ENCODE measurements around the gene ZBTB40.

ZBTB40 gene

DNA sequence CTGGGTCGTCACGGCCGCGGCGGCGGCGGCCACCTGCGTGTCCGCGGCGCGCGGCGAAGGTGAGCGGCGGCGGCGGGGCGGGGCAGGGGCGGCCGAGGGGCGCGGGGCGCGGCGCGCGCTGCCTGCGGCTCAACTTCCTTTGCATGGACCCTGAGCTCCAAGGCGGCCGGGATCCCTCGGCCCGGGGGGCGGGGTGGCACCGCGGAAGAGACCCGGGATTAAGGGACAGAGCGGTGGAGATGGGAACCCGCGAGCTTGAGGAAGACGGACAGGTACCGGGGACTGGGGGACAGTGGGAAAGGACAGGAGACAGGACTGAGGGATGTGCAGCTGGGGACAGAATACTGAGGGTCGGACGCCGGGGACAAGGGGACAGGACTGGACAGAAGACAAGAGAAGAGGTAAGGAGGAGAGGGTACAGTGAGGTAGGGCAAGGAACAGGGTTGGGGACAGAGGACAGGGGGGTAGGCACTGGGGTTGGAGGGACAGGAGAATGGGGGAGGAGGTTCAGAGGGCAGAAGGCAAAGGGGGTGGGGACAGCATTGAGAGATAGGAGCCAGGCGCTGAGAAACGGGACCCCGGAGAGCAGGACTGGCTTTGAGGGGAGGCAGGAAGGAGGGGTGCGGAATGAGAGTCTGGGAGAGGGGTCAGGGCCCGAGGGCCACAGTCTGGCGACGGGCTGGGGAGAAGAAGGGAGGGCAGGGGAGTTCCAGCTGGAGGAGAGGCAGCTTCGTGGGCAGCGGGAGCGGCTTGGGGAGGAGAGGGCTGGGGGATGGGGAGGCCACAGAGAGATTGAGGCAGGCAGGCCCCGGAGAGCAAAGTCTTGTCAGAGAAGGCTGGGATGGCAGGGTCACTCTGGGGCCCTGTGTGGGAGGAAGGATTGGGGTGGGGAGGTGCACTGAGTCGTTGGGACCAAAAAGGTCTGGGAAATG is 112.3 kb downstream of the ZBTB40 start:
- no peak for DNase-seq

DNA sequence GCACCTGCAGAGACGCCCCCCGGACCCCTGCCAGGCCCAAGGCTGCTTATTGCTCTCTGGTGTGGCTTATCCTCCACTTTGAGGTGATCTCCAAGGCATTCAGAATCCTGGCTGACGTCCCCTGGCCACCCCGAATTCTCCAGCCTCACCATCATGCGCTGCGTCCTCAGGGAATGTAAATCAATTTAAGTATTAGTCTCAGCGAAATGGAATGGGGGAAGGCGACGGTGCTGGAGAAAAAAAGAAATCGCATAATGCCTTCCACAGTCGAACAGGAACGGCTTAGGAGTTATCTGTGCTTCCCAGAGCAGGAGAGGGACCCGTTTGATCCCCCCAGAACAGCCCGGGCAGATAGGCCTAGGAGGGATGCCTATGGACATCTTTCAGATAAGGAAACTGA is 114.5 kb downstream of the ZBTB40 start:
- DNase-seq, result no peak

GRCh38 chr1:22567197-22567596 is 115.5 kb downstream of the ZBTB40 start:
- no peak for DNase-seq

DNA sequence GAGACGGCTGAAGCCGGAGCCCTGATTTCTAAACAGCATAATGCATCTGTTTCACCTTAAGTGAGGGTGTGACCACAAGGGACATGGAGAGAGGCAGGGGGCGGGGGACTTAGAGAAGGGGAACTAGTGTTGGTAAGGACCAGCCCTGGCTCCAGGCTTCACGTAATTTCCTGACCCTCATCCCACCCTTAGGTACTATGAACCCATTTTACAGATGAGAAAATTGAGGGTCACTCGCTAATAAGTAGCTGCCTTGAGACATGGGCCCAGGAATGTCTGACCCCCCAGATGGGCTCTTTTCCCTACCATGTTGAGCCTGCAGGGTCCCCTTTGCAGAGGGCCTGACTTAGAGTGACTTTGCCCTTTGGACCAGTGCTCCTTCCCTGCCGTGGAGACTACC is 116.3 kb downstream of the ZBTB40 start:
- no peak for DNase-seq

- DNase-seq, result no peak
Observed at GRCh38 chr1:22569269-22569668, 117.6 kb downstream of the ZBTB40 start.

DNA sequence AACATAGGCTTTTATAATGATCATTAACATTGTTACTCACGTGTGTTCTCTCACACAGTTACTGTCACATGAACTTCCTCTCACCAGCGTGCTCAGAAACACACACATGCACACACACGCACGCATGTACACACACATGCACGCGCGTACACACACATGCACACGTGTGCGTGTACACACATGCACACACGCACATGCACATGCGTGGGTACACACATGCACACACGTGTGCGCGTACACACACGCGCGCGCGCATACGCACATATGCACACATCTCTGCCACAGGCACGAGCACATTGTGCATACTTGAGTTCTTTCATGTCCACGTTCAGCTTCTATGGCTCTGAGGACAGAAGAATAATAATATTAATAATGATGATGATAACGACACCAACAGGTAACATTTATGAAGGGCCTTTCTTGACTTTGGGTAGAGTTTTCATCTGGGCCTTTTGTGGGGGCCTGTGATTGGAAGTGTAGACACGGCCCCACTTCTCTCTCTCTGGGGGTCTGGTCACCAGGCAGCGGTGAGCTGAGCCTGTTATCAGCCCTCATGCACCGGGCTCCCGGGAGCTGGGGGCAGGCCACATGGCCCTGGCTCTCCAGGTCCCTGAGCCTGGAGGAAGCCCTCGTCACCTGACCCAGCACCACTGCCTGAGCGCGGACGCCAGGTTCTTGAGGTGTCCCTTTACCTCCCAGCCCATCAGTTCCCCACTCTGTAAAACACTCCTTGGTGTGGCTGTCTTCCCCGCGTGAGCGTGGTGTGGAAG is 118.7 kb downstream of the ZBTB40 start:
- DNase-seq, result no peak

DNA sequence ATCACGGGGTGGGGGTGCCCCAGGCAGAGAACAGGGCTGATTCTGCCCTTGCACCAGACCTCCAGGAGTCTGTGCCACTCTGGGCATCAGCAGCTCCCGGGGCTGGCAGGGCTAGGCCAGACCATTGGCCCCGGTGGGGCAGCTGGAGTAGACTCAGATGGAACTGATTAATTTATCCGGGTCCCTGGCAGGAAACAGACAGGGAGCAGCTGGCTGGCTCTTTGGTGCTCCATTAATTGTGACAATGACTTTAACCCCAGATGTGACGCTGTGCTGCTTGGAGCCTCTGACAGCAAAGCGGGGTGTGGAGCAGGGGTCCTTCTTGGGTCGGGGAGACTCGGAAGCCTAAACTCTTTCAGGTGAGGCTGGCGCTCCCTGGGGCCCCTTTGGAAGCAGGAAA is 121.2 kb downstream of the ZBTB40 start:
- no peak for DNase-seq

DNA sequence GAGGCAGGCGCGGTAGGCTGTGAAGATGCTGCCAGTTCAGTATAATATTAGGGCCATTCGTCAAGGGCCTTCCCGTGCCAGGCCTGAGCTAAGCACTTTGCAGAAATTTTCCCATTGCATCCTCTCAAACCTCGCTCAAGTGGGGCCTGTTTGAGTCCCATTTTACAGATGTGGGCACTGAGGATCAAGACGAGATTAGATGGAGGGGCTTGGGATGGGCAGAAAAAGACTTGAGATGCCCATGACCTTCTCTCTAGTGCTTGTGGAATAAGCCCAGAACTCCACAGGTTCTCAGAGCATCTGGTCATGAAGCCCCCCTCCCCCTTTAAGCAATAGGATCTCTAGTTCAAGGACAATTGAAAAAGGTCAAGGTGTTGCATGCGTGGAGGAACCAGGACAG is 121.6 kb downstream of the ZBTB40 start:
- DNase-seq, result no peak

- peak; percentile 47 for DNase-seq
Observed at GRCh38 chr1:22575532-22576149, 124.0 kb downstream of the ZBTB40 start.

DNA sequence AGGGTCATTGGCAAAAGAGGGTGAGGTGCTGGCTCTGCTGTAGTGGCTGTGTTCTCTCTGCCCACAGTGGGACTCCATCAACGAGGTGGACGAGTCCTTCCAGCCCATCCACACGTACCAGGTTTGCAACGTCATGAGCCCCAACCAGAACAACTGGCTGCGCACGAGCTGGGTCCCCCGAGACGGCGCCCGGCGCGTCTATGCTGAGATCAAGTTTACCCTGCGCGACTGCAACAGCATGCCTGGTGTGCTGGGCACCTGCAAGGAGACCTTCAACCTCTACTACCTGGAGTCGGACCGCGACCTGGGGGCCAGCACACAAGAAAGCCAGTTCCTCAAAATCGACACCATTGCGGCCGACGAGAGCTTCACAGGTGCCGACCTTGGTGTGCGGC is 124.5 kb downstream of the ZBTB40 start:
- no peak for DNase-seq

DNA sequence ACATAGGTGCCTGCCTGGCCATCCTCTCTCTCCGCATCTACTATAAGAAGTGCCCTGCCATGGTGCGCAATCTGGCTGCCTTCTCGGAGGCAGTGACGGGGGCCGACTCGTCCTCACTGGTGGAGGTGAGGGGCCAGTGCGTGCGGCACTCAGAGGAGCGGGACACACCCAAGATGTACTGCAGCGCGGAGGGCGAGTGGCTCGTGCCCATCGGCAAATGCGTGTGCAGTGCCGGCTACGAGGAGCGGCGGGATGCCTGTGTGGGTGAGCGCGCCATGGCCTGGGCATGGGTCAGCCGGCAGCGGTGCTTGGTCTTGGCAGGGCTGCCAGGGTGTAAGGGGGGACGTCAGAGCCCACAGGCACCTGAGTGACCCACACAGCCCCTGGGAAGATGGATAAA is 125.0 kb downstream of the ZBTB40 start:
- DNase-seq, result no peak

- no peak for DNase-seq
Observed at GRCh38 chr1:22578732-22579361, 127.2 kb downstream of the ZBTB40 start.

DNA sequence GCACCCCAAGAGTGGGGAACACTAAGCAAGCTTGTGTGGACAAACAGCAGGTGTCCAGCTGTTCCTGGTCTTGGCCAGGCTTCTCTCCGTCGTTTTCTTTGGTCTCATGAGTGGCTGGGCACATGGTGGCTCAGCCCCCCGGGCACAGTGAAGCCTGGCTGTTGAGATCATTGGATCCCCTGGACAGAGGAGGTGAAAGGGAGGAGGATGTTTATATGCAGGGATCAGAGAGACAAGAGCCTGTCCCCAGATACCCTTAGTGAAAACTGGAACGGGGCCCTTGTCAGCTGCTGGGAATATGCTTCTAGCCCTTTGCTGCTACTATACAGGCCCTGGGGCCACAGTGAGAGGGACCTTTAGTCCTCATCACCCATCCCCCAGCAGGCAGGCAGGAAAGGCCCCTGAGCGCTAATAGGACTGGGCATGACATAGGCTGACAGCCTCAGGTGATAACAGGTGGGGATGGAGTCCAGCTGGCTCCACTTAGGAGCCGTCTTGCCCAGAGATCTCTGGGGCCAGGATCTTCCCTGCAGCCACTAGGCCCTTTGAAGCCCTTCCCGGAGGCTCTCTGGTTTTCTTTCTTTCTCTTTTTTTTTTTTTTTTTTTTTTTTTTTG is 128.0 kb downstream of the ZBTB40 start:
- no peak for DNase-seq
